K562 (cell line): ENCODE measurements around the gene NDUFAF3. TPM values are rescaled to one million over a fixed set of nuclear protein-coding genes. Genes with fewer than 3 reads are reported as not detected.

Source experiments
- ARID4B ChIP-seq: sonication (generic); formaldehyde crosslinking; IDR thresholded peaks from 2 replicates; pipeline ENCODE4 v1.8.0; 2022; ENCODE audit warnings: mild to moderate bottlenecking, missing genetic modification reagents
- ATF3 ChIP-seq, 2 experiments: fragments of 450-650 bp in 1 of 2; sonication (generic) in 1 of 2; formaldehyde crosslinking in 1 of 2; IDR thresholded peaks in 1 of 2; conservative IDR thresholded peaks in 1 of 2; 2 replicates each; pipeline versions ENCODE4 v1.6.1 to v1.8.1; 2016 to 2023; ENCODE audit warnings: mild to moderate bottlenecking in 2 of 2, moderate library complexity in 2 of 2, inconsistent platforms in 1 of 2, missing genetic modification reagents in 1 of 2
- CBFB ChIP-seq: sonication (generic); formaldehyde crosslinking; IDR thresholded peaks from 2 replicates; pipeline ENCODE4 v1.4.0; 2020; ENCODE audit warnings: mild to moderate bottlenecking, missing genetic modification reagents
- CREB3L1 ChIP-seq: fragments of 450-650 bp; IDR thresholded peaks from 2 replicates; pipeline ENCODE4 v1.6.1; 2014; ENCODE audit warnings: low read depth, mild to moderate bottlenecking, moderate library complexity, borderline replicate concordance
- DDX20 ChIP-seq: fragments of 450-650 bp; IDR thresholded peaks from 2 replicates; pipeline ENCODE4 v1.6.1; 2016; ENCODE audit warnings: missing genetic modification characterization, low read depth, mild to moderate bottlenecking, missing compliant biosample characterization, moderate library complexity
- DPF2 ChIP-seq: fragments of 450-650 bp; IDR thresholded peaks from 2 replicates; pipeline ENCODE4 v1.6.1; 2016
- ETV5 ChIP-seq: sonication (generic); formaldehyde crosslinking; IDR thresholded peaks from 2 replicates; pipeline ENCODE4 v1.4.0; 2020; ENCODE audit warnings: low read depth, mild to moderate bottlenecking, missing genetic modification reagents
- GATA2 ChIP-seq: sonication (generic); formaldehyde crosslinking; IDR thresholded peaks from 2 replicates; pipeline ENCODE4 v1.4.0; 2020; ENCODE audit warnings: mild to moderate bottlenecking, missing genetic modification reagents
- GMEB1 ChIP-seq: fragments of 250-450 bp; sonication (Bioruptor Pico); IDR thresholded peaks from 2 replicates; pipeline ENCODE4 v1.4.0; 2020; ENCODE audit warnings: mild to moderate bottlenecking
- HMG20A ChIP-seq: fragments of 450-650 bp; formaldehyde crosslinking; conservative IDR thresholded peaks from 2 replicates; pipeline ENCODE4 v1.4.0; 2020; ENCODE audit warnings: mild to moderate bottlenecking, mixed read lengths
- ILF3 ChIP-seq: fragments of 450-650 bp; IDR thresholded peaks from 2 replicates; pipeline ENCODE4 v1.6.1; 2018; ENCODE audit warnings: antibody characterized with exemption, mild to moderate bottlenecking, moderate library complexity, borderline replicate concordance
- KAT7 ChIP-seq: sonication (generic); formaldehyde crosslinking; IDR thresholded peaks from 2 replicates; pipeline ENCODE4 v1.8.0; 2022; ENCODE audit warnings: missing genetic modification reagents, mild to moderate bottlenecking, borderline replicate concordance
- MCM7 ChIP-seq, 2 experiments: fragments of 450-650 bp; IDR thresholded peaks; 2 replicates each; pipeline ENCODE4 v1.6.1; 2016 to 2018
- NONO ChIP-seq, 2 experiments: fragments of 200-400 bp in 1 of 2; fragments of 450-650 bp in 1 of 2; formaldehyde crosslinking in 1 of 2; IDR thresholded peaks; 2 replicates each; pipeline ENCODE4 v1.6.1; 2017; ENCODE audit warnings: low read depth in 2 of 2, mild to moderate bottlenecking in 2 of 2, moderate library complexity in 2 of 2, low read length in 1 of 2
- POLR2G ChIP-seq: fragments of 200-400 bp; formaldehyde crosslinking; IDR thresholded peaks from 2 replicates; pipeline ENCODE4 v1.6.1; 2017; ENCODE audit warnings: low read depth, mild to moderate bottlenecking, antibody characterized with exemption, low read length, moderate library complexity
- PYGO2 ChIP-seq: fragments of 450-650 bp; IDR thresholded peaks from 2 replicates; pipeline ENCODE4 v1.6.1; 2016; ENCODE audit warnings: mild to moderate bottlenecking, missing genetic modification characterization, moderate library complexity, missing compliant biosample characterization
- RBM22 ChIP-seq: fragments of 200-400 bp; formaldehyde crosslinking; IDR thresholded peaks from 2 replicates; pipeline ENCODE4 v1.6.1; 2018; ENCODE audit warnings: low read length, low read depth; ENCODE audit not compliant: poor library complexity, severe bottlenecking
- STAT5A ChIP-seq: IDR thresholded peaks from 2 replicates; pipeline ENCODE4 v1.6.1; 2012; ENCODE audit warnings: low read length, inconsistent platforms, borderline replicate concordance
- polyA plus RNA-seq, 8 experiments: library from polyadenylated mRNA; depleted of rRNA in 4 of 8; stranded (reverse) in 5 of 8; unstranded in 3 of 8; fragments of >200 nt; fragmentation: Nextera tagmentation in 2 of 8; fragmentation: Illumina TruSeq in 1 of 8; extraction: Ambion mirVana in 2 of 8; extraction: Trizol in 1 of 8; gene quantifications; 2 replicates each; pipeline versions ENCODE4 v1.2.1 to v1.2.3, GENCODE V29; 2011 to 2014; ENCODE audit warnings: inconsistent platforms in 1 of 8, missing spikeins in 1 of 8
- total RNA-seq, 7 experiments: library from RNA; depleted of rRNA in 6 of 7; stranded (reverse); fragments of >200 nt in 6 of 7; fragmentation: Illumina TruSeq in 2 of 7; extraction: Trizol in 2 of 7; gene quantifications; 2 replicates each; pipeline versions ENCODE4 v1.2.1 to v1.2.3, GENCODE V29; 2011 to 2021; ENCODE audit warnings: low replicate concordance in 1 of 7

NDUFAF3 gene
- total and polyA plus RNA-seq, 9 of the 15 experiments (the other 6 are each of a cell fraction or from before 2014, with no cell fraction given): 17.0 to 127 (median 36.3) TPM

GRCh38 chr3:49020330-49021212, 1.4 kb upstream of the NDUFAF3 start (continued):
- 0 out of 2 replicates have a peak, but pooled peaks have one; percentile 46 for TF ChIP-seq ARID4B (CRISPR knock-in tag)
- TF ChIP-seq KAT7 (CRISPR knock-in tag): no peak; the same call in 1 of the 2 replicates
- no peak for TF ChIP-seq PYGO2 (tag)
- TF ChIP-seq CBFB (CRISPR knock-in tag): no peak
- no peak for TF ChIP-seq CREB3L1
- TF ChIP-seq DDX20 (tag): no peak
- no peak for TF ChIP-seq MCM7 (IDR thresholded peaks at IDR 0.05)
- TF ChIP-seq ETV5 (CRISPR knock-in tag): no peak; the same call in 1 of the 2 replicates
- no peak for TF ChIP-seq STAT5A
- no peak for TF ChIP-seq RBM22
- TF ChIP-seq HMG20A (CRISPR knock-in tag): no peak
- no peak for TF ChIP-seq GATA2
- no peak for TF ChIP-seq ATF3 (IDR thresholded peaks at IDR 0.05)
- no peak for TF ChIP-seq ATF3 (CRISPR knock-in tag; conservative IDR thresholded peaks at IDR 0.05)
- no peak for TF ChIP-seq POLR2G
- no peak for TF ChIP-seq GMEB1 (CRISPR knock-in tag)
- TF ChIP-seq ILF3: no peak
- TF ChIP-seq DPF2: no peak
- no peak for TF ChIP-seq NONO (IDR thresholded peaks at IDR 0.05; ENCODE audit: low read depth in 2 of 2, low read length in 1 of 2)
